ENCODE data around the gene MYPOP. TPM values are rescaled to one million over a fixed set of nuclear protein-coding genes. Genes with fewer than 3 reads are reported as not detected.

Gene MYPOP
- total RNA-seq, 1 experiment from 2014 or later: 11.1 TPM

DNA sequence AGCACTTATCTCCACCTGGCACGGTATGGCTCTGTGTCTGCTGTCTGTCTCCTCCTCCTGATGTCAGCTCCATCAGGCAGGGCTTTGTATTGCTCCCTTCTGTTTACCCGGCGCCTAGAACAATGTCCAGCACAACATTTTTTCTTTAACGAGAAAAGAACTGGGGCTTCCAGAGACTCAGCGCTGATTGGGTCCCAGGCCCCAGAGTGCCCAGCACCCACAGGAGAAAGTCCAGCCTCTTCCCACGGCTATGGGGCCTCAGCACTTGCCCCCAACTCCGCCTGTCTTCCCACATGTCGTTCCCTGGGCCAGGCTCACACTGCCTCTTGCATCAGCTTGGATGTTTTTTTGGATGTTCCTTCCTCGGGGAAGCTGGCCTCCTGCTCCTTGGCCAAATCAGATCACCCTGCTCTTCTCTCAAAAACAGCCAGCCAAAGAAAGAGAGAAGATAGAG is 6.9 kb downstream of the MYPOP start:
- no peak for DNase-seq (ENCODE audit: low read depth, low spot score)
- no peaks in the 10 kb centered on the region for H3K9me3 ChIP-seq (ENCODE audit: control insufficient read depth, insufficient read depth, low read depth, low read length)
- BruUV-seq (replicated peaks): no TSS peak
- in situ Hi-C loops (cut with HindIII; ENCODE audit: low pct_unique_long_range_greater_than_20kb, low sequenced_read_pairs): no loop called here
- ChIA-PET POLR2A (no interaction called here), CTCF (no interaction called here)
- no peak overlapping the region for H3K4me3 ChIP-seq (ENCODE audit: low read depth in 2 of 2, low read length in 2 of 2)
- no peaks in the 10 kb centered on the region for H3K27me3 ChIP-seq (ENCODE audit: control insufficient read depth, insufficient read depth, low read length)
- intact Hi-C loops (cut with micrococcal nuclease; ENCODE audit: unreplicated experiment): no loop called here
- TF ChIP-seq, protein P1, sequence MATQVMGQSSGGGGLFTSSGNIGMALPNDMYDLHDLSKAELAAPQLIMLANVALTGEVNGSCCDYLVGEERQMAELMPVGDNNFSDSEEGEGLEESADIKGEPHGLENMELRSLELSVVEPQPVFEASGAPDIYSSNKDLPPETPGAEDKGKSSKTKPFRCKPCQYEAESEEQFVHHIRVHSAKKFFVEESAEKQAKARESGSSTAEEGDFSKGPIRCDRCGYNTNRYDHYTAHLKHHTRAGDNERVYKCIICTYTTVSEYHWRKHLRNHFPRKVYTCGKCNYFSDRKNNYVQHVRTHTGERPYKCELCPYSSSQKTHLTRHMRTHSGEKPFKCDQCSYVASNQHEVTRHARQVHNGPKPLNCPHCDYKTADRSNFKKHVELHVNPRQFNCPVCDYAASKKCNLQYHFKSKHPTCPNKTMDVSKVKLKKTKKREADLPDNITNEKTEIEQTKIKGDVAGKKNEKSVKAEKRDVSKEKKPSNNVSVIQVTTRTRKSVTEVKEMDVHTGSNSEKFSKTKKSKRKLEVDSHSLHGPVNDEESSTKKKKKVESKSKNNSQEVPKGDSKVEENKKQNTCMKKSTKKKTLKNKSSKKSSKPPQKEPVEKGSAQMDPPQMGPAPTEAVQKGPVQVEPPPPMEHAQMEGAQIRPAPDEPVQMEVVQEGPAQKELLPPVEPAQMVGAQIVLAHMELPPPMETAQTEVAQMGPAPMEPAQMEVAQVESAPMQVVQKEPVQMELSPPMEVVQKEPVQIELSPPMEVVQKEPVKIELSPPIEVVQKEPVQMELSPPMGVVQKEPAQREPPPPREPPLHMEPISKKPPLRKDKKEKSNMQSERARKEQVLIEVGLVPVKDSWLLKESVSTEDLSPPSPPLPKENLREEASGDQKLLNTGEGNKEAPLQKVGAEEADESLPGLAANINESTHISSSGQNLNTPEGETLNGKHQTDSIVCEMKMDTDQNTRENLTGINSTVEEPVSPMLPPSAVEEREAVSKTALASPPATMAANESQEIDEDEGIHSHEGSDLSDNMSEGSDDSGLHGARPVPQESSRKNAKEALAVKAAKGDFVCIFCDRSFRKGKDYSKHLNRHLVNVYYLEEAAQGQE (IDR thresholded peaks at IDR 0.05; ENCODE audit: insufficient read depth in 1 of 2, low read depth in 2 of 2, low read length in 1 of 2): no peak
- no peak for TF ChIP-seq SIN3A (IDR thresholded peaks at IDR 0.05; ENCODE audit: borderline replicate concordance, insufficient read depth, low read depth, low read length)
- TF ChIP-seq, protein P2, sequence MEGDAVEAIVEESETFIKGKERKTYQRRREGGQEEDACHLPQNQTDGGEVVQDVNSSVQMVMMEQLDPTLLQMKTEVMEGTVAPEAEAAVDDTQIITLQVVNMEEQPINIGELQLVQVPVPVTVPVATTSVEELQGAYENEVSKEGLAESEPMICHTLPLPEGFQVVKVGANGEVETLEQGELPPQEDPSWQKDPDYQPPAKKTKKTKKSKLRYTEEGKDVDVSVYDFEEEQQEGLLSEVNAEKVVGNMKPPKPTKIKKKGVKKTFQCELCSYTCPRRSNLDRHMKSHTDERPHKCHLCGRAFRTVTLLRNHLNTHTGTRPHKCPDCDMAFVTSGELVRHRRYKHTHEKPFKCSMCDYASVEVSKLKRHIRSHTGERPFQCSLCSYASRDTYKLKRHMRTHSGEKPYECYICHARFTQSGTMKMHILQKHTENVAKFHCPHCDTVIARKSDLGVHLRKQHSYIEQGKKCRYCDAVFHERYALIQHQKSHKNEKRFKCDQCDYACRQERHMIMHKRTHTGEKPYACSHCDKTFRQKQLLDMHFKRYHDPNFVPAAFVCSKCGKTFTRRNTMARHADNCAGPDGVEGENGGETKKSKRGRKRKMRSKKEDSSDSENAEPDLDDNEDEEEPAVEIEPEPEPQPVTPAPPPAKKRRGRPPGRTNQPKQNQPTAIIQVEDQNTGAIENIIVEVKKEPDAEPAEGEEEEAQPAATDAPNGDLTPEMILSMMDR (IDR thresholded peaks at IDR 0.05): no peak
- no peak for ATAC-seq
- peaks cover 1% of the 10 kb centered on the region for H3K4me1 ChIP-seq (ENCODE audit: control insufficient read depth, insufficient read depth, low read length)
- no peak overlapping the region for H3K27ac ChIP-seq (ENCODE audit: low read length)
- H3K36me3 ChIP-seq (ENCODE audit: control insufficient read depth, insufficient read depth, low read length): no peaks in the 10 kb centered on the region

DNA sequence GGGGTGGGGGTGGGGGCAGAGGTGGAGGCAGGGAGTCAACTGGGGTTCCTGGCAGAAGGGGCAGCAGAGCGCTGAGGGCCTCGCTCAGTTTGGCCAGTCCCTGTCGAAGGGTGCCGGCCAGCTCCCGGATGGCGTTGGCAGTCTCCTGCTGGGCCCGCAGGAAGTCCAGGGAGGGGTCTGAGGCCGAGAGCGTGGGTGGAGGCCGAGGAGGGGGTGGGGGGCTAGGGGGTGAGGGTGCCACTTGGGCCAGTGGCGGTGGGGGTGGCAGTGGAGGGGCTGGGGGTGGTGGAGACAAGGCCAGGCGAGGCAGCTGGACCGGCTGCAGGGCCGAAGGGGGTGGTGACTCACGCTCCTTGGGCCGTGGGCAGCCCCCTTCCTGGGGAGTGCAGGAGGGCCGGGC is 11.5 kb downstream of the MYPOP start:
- no TSS peak for BruUV-seq (replicated peaks)
- no peak for TF ChIP-seq SIN3A (IDR thresholded peaks at IDR 0.05; ENCODE audit: borderline replicate concordance, insufficient read depth, low read depth, low read length)
- no peak for TF ChIP-seq TCF7L2 (IDR thresholded peaks at IDR 0.05; ENCODE audit: low read depth, low read length)
- TF ChIP-seq, protein P2 (IDR thresholded peaks at IDR 0.05): no peak
- TF ChIP-seq, protein P1 (IDR thresholded peaks at IDR 0.05; ENCODE audit: insufficient read depth in 1 of 2, low read depth in 2 of 2, low read length in 1 of 2): no peak
- no peak for TF ChIP-seq POLR2AphosphoS5 (IDR thresholded peaks at IDR 0.05; ENCODE audit: low read depth, low read length)
- intact Hi-C loops (cut with micrococcal nuclease; ENCODE audit: unreplicated experiment): no loop called here
- no peak overlapping the region for H3K27ac ChIP-seq (ENCODE audit: low read length)
- DNase-seq (ENCODE audit: low read depth, low spot score) (no peak), ATAC-seq (no peak)
- no peaks in the 10 kb centered on the region for H3K27me3 ChIP-seq (ENCODE audit: control insufficient read depth, insufficient read depth, low read length)
- no peaks in the 10 kb centered on the region for H3K36me3 ChIP-seq (ENCODE audit: control insufficient read depth, insufficient read depth, low read length)
- H3K4me3 ChIP-seq (ENCODE audit: low read depth in 2 of 2, low read length in 2 of 2): no peak overlapping the region
- POLR2A ChIA-PET: no interaction called here
- H3K4me1 ChIP-seq (ENCODE audit: control insufficient read depth, insufficient read depth, low read length): peaks cover 5% of the 10 kb centered on the region
- no peaks in the 10 kb centered on the region for H3K9me3 ChIP-seq (ENCODE audit: control insufficient read depth, insufficient read depth, low read depth, low read length)
- in situ Hi-C loops (cut with HindIII; ENCODE audit: low pct_unique_long_range_greater_than_20kb, low sequenced_read_pairs): no loop called here
- CTCF ChIA-PET: no interaction called here

All from Panc1 (cell line).